ENCODE measurements around the gene PANX1. TPM values are rescaled to one million over a fixed set of nuclear protein-coding genes. Genes with fewer than 3 reads are reported as not detected.

Gene PANX1
- total RNA-seq, 1 experiment from 2014 or later: 37.5 TPM

GRCh38 chr11:94184362-94184761 lies 55.7 kb downstream of the PANX1 start:
- DNase-seq: no peak
- no CpG with 5 or more reads among the region's 1 CpG for WGBS (ENCODE audit: extremely low coverage, insufficient read length, low lambda C conversion rate)
- TF ChIP-seq CTCF (conservative IDR thresholded peaks at IDR 0.05): no peak

More at GRCh38 chr11:94184362-94184761, 55.7 kb downstream of the PANX1 start:
- Histone ChIP-seq H3K23me2 (ENCODE audit: insufficient read length, low read depth, low read length, poor library complexity, severe bottlenecking) (no peaks in the 10 kb centered on the region), H3K23ac (ENCODE audit: insufficient read length, low read depth, low read length) (no peak overlapping the region), H3K4ac (ENCODE audit: low read depth, low read length) (no peak overlapping the region), H3K79me1 (ENCODE audit: insufficient read depth, low read depth, low read length, poor library complexity, severe bottlenecking) (no peaks in the 10 kb centered on the region), H4K5ac (ENCODE audit: insufficient read length, low read depth, low read length) (no peak overlapping the region), H3K9me3 (ENCODE audit: control insufficient read depth, low read depth, low read length) (no peaks in the 10 kb centered on the region), H3T11ph (ENCODE audit: low read length) (no peak overlapping the region), H4K20me1 (ENCODE audit: control insufficient read depth, insufficient read depth, insufficient read length) (no peaks in the 10 kb centered on the region), H3K27me3 (ENCODE audit: insufficient read depth, low read length) (no peaks in the 10 kb centered on the region), H3K4me1 (ENCODE audit: insufficient read depth, low read length) (0 out of 2 replicates have a peak, but pooled peaks cover 2% of the 10 kb centered on the region), H3K56ac (ENCODE audit: insufficient read length, low read depth, low read length) (no peak overlapping the region), H2BK15ac (ENCODE audit: low read depth, low read length) (no peak overlapping the region), H2BK120ac (ENCODE audit: low read depth, low read length, poor library complexity, severe bottlenecking) (no peak overlapping the region), H3K79me2 (ENCODE audit: insufficient read depth, low read length) (no peaks in the 10 kb centered on the region), H4K91ac (ENCODE audit: insufficient read length, low read depth, low read length) (no peak overlapping the region), H3K4me2 (ENCODE audit: insufficient read depth, insufficient read length, low read length) (no peak overlapping the region), H2AFZ (ENCODE audit: low read length) (no peak overlapping the region), H2BK12ac (ENCODE audit: insufficient read length, low read depth, low read length) (no peak overlapping the region), H2BK5ac (ENCODE audit: insufficient read length, low read length) (no peak overlapping the region), H3K9ac (ENCODE audit: extremely low read depth, insufficient read length, low read length) (no peak overlapping the region), H2BK20ac (ENCODE audit: low read depth, low read length, poor library complexity, severe bottlenecking) (no peak overlapping the region), H3K18ac (ENCODE audit: insufficient read length, low read depth, low read length) (no peak overlapping the region), H4K8ac (replicated peaks; ENCODE audit: insufficient read length, low read depth, low read length) (no peak overlapping the region), H2AK5ac (ENCODE audit: insufficient read length, low read length) (no peak overlapping the region), H3K27ac (ENCODE audit: insufficient read length, low read depth, low read length) (no peak overlapping the region), H3K14ac (ENCODE audit: insufficient read depth, low read length) (no peak overlapping the region)
- H3K36me3 Mint-ChIP-seq (ENCODE audit: insufficient read depth in 1 of 3, low read depth in 3 of 3): peaks cover 14 to 36% (median 29%) of the 10 kb centered on the region in 3 experiments
- no peaks in the 10 kb centered on the region for H3K27me3 Mint-ChIP-seq (ENCODE audit: low read depth)
- H3K4me3 Mint-ChIP-seq: no peak overlapping the region
- no peaks in the 10 kb centered on the region; a peak in 1 of 5 replicates for H3K9me3 Mint-ChIP-seq
- peaks cover 20 to 27% of the 10 kb centered on the region in 2 experiments for H3K4me1 Mint-ChIP-seq
- no peak overlapping the region for H3K27ac Mint-ChIP-seq

Measured in H9 (cell line).